SU-DHL-6 (cell line): ENCODE results near the gene RRP12.

Experiments used
- EZH2phosphoT487 ChIP-seq: fragments of 200-600 bp; sonication (generic), shearing (Covaris generic); conservative IDR thresholded peaks from 2 replicates; pipeline ENCODE4 v1.6.1; 2018; ENCODE audit warnings: mild to moderate bottlenecking, antibody characterized with exemption, low read length, moderate library complexity, mixed read lengths
- TF ChIP-seq, protein P1 (sequence below): fragments of 200-600 bp; sonication (generic); IDR thresholded peaks from one replicate; pipeline ENCODE4 v1.5.1; 2017; ENCODE audit warnings: antibody characterized with exemption, mild to moderate bottlenecking, low read length, moderate library complexity; ENCODE audit not compliant: insufficient read depth, poor library complexity, severe bottlenecking

DNA sequence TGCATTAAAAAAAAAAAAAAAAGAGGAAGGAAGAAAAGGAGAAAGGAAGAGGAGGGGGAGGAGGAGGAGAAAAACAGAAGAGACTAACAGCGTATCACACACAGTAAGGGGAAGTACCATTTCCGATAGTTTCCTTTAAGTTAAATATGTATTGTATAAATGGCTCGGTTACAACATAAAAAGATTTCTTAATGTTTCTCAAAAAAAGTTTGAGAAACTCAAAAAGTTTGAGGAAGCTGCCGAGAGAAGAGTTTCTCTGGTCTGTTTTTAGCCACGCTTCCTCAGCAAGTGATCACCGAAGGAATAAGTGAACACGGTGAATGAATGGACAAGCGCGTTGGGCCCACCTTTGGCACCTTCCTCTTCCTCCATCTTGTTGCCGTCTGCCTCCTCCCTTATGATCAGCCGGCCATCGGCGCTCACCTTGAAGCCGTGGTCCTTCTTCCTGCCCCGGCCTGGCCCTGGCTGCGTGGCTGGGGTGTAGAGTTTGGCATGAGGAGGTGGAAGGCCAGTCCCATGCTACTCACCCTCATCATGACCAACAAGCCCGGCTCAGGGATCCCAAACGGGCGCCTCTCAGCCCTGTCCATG, 35.3 kb downstream of the RRP12 start:
- TF ChIP-seq, protein P1, sequence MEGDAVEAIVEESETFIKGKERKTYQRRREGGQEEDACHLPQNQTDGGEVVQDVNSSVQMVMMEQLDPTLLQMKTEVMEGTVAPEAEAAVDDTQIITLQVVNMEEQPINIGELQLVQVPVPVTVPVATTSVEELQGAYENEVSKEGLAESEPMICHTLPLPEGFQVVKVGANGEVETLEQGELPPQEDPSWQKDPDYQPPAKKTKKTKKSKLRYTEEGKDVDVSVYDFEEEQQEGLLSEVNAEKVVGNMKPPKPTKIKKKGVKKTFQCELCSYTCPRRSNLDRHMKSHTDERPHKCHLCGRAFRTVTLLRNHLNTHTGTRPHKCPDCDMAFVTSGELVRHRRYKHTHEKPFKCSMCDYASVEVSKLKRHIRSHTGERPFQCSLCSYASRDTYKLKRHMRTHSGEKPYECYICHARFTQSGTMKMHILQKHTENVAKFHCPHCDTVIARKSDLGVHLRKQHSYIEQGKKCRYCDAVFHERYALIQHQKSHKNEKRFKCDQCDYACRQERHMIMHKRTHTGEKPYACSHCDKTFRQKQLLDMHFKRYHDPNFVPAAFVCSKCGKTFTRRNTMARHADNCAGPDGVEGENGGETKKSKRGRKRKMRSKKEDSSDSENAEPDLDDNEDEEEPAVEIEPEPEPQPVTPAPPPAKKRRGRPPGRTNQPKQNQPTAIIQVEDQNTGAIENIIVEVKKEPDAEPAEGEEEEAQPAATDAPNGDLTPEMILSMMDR: no peak
- no peak for TF ChIP-seq EZH2phosphoT487
